Measurements from ENCODE around the gene INSYN1. TPM values are rescaled to one million over a fixed set of nuclear protein-coding genes. Genes with fewer than 3 reads are reported as not detected.

The INSYN1 gene, protein sequence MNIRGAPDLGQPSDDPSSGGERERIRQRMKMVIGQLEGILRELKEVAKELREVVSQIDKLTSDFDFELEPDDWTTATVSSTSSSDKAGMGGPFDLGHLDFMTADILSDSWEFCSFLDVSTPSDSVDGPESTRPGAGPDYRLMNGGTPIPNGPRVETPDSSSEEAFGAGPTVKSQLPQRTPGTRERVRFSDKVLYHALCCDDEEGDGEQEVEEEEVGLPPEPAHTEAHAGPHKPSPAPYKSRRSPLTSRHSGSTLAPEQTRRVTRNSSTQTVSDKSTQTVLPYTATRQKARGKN
- not detected in 2 replicates for total RNA-seq
- 0.12 TPM for total RNA-seq (2013)
- not detected in 2 replicates for polyA plus RNA-seq
- 0.43 TPM in 1 of 2 replicates, not detected in the other for polyA minus RNA-seq

DNA sequence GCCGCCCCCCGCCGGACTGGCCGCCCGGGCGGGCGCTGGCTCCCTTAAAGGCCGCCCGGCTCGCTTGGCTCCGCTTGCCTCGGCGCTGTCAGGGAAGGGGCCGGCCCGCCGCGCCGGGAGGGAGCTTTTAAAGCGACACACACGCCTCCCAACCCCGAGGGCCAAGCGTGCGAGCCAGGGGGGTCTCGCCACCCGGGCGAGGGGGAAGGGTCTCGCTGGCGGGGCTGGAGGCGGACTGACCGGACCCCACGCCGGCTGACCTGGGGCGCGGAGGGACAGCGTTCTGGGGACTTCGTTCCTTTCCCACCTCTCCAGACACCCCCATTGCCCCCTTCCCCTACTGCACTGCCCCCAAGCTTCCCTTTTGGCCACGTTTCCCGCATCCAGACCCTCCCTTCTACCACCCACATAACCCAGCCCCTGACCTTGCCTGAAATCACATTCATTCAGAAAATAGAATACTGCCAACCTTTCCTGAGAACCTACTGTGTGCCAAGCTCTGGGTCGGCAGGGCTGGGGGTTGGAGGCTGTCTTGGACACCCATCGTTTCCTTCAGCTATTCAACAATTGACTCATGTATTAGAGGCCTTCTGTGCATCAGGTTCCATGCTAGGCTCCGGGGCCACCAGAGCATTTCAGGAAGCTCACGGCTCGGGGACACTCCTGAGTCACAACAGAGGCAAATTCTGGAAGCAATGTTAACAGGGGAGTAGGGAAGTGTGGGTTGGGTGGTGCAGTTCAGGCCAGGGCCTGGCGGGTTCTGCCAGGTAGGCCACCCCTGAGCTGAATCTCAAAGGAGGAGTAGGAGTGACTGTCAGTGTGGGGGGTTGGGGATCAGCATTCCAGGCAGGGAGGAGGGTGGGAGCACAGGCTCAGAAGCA is at the start of gene INSYN1:
TSS of gene INSYN1 (minus strand) at position 102 of the 881 bp plus-strand sequence. CDS start 2,221 bp downstream, outside the sequence.
- intact Hi-C loops (cut with micrococcal nuclease), result no loop called here
- Mint-ChIP-seq H3K4me1 (peaks cover 5% of the 10 kb centered on the region), H3K9me3 (ENCODE audit: insufficient read depth) (no peaks in the 10 kb centered on the region), H3K27me3 (peaks cover 37% of the 10 kb centered on the region), H3K27ac (no peak within 1 kb of the TSS), H3K4me3 (no peak within 1 kb of the TSS)
- WGBS (ENCODE audit: insufficient coverage), result 20% methylated on average over 44 of the region's 44 CpGs
- Histone ChIP-seq H3K79me2 (ENCODE audit: control insufficient read depth, insufficient read depth, low read length) (no peaks in the 10 kb centered on the region), H3K4me2 (replicated peaks; ENCODE audit: low read depth, low read length, poor library complexity, severe bottlenecking) (peak within 1 kb of the TSS; percentile 12), H4K20me1 (ENCODE audit: control insufficient read depth, insufficient read depth, low read length, poor library complexity, severe bottlenecking) (no peaks in the 10 kb centered on the region), H3K9ac (ENCODE audit: low read length) (no peak within 1 kb of the TSS), H3K4me3 (ENCODE audit: control extremely low read depth in 1 of 5, extremely low read depth in 1 of 5, insufficient read depth in 1 of 5, low read depth in 2 of 5, low read length in 4 of 5) (no peak within 1 kb of the TSS), H3K27ac (ENCODE audit: low read length in 2 of 2) (no peak within 1 kb of the TSS), H3K4me1 (ENCODE audit: control insufficient read depth in 2 of 2, insufficient read depth in 2 of 2, low read length in 2 of 2) (no peaks in the 10 kb centered on the region), H3K9me3 (ENCODE audit: control extremely low read depth in 1 of 3, control insufficient read depth in 2 of 3, insufficient read depth in 1 of 3, low read length in 2 of 3) (no peaks in the 10 kb centered on the region), H3K36me3 (replicated peaks in 1 of 2; ENCODE audit: control extremely low read depth in 1 of 2, control insufficient read depth in 1 of 2, extremely low read depth in 1 of 2, insufficient read depth in 2 of 2, low read length in 1 of 2) (no peaks in the 10 kb centered on the region), H3K27me3 (replicated peaks in 1 of 4; ENCODE audit: control extremely low read depth in 1 of 4, control insufficient read depth in 3 of 4, insufficient read depth in 4 of 4, low read length in 3 of 4) (peaks cover 0 to 42% (median 3%) of the 10 kb centered on the region in 4 experiments), H2AFZ (ENCODE audit: insufficient read depth, low read depth, low read length, poor library complexity, severe bottlenecking) (no peak within 1 kb of the TSS)
- DNase-seq (no peak), ATAC-seq (ENCODE audit: low read depth) (no peak)
- POLR2A ChIA-PET, result no interaction called here
- CTCF ChIA-PET, result no interaction called here
- TF ChIP-seq, protein P1, sequence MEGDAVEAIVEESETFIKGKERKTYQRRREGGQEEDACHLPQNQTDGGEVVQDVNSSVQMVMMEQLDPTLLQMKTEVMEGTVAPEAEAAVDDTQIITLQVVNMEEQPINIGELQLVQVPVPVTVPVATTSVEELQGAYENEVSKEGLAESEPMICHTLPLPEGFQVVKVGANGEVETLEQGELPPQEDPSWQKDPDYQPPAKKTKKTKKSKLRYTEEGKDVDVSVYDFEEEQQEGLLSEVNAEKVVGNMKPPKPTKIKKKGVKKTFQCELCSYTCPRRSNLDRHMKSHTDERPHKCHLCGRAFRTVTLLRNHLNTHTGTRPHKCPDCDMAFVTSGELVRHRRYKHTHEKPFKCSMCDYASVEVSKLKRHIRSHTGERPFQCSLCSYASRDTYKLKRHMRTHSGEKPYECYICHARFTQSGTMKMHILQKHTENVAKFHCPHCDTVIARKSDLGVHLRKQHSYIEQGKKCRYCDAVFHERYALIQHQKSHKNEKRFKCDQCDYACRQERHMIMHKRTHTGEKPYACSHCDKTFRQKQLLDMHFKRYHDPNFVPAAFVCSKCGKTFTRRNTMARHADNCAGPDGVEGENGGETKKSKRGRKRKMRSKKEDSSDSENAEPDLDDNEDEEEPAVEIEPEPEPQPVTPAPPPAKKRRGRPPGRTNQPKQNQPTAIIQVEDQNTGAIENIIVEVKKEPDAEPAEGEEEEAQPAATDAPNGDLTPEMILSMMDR (IDR thresholded peaks at IDR 0.05), result no peak
- no peak for TF ChIP-seq EZH2 (IDR thresholded peaks at IDR 0.05; ENCODE audit: borderline replicate concordance, insufficient read depth, low read depth, low read length, poor library complexity, severe bottlenecking)
